Measurements from ENCODE around the gene HGS. TPM values are rescaled to one million over a fixed set of nuclear protein-coding genes. Genes with fewer than 3 reads are reported as not detected.

Gene HGS
- polyA plus RNA-seq, 1 donor from 2014 or later = 81.1 TPM

DNA sequence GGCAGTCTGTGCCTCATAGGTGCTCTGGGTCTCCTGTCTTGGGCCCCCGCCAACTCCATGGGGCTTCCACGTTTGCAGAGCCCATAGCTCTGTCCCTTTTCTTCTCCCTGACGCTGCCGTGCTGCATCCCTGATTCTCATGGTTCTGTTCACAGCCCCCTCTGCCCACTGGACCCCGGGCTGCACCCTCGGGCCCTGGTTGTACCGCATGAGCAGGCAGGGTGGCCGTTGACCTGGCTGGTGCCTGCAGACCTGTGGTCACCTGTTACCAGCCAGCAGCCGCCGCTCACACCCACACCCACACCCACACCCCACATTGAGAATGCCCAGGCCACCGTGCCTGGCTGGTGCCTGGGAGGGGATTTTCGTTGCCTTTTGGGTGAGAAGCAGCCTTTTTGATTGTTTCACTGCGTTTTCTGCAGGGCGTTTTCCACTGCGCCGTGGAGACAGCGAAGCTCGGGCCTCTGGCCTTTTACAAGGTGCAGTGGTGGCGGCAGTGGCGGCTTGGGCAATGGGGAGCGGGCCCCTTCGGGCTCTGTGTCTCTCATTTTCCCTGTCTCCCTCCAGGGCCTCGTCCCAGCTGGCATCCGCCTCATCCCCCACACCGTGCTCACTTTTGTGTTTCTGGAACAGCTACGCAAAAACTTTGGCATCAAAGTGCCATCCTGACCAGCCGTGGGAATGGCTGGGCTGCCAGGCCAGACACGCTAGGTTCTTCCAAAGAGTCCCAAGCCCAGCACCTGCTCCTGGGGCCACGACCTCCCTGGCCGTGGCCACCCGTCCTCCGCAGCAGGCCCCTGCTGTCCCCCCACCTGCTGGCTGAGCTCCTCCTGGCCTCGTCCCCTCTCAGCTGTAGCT lies 35.8 kb downstream of the HGS start (continued):
- TF ChIP-seq CTCF (IDR thresholded peaks at IDR 0.05; ENCODE audit: poor library complexity, severe bottlenecking) = no peak

GRCh38 chr17:81720267-81721071 lies 36.7 kb downstream of the HGS start:
- Histone ChIP-seq H3K4me3 (ENCODE audit: low read length) (no peak overlapping the region), H3K4me2 (ENCODE audit: low read length) (no peak overlapping the region), H3K36me3 (ENCODE audit: insufficient read depth, low read length) (no peaks in the 10 kb centered on the region), H3K9me3 (ENCODE audit: low read length) (no peaks in the 10 kb centered on the region), H3K79me2 (replicated peaks; ENCODE audit: insufficient read depth, low read length) (no peaks in the 10 kb centered on the region), H3K27ac (ENCODE audit: low read length) (no peak overlapping the region), H3K9ac (ENCODE audit: low read length) (no peak overlapping the region), H2AFZ (ENCODE audit: low read depth, low read length) (no peak overlapping the region), H3F3A (ENCODE audit: insufficient read depth, low read length, poor library complexity, severe bottlenecking) (no peaks in the 10 kb centered on the region), H3K9me2 (ENCODE audit: insufficient read depth, low read length) (no peaks in the 10 kb centered on the region), H3K27me3 (ENCODE audit: insufficient read depth, low read depth, low read length) (no peaks in the 10 kb centered on the region), H4K20me1 (ENCODE audit: insufficient read depth) (no peaks in the 10 kb centered on the region)
- no peak for TF ChIP-seq CTCF (IDR thresholded peaks at IDR 0.05; ENCODE audit: poor library complexity, severe bottlenecking)

GRCh38 chr17:81722184-81723120 lies 38.6 kb downstream of the HGS start:
- Histone ChIP-seq H3K4me3 (ENCODE audit: low read length) (no peak overlapping the region), H3K9me2 (ENCODE audit: insufficient read depth, low read length) (no peaks in the 10 kb centered on the region), H3K4me2 (ENCODE audit: low read length) (no peak overlapping the region), H3K79me2 (replicated peaks; ENCODE audit: insufficient read depth, low read length) (no peaks in the 10 kb centered on the region), H3K27ac (ENCODE audit: low read length) (no peak overlapping the region), H3K9ac (ENCODE audit: low read length) (no peak overlapping the region), H3F3A (ENCODE audit: insufficient read depth, low read length, poor library complexity, severe bottlenecking) (no peaks in the 10 kb centered on the region), H2AFZ (ENCODE audit: low read depth, low read length) (no peak overlapping the region), H3K9me3 (ENCODE audit: low read length) (no peaks in the 10 kb centered on the region), H3K36me3 (ENCODE audit: insufficient read depth, low read length) (no peaks in the 10 kb centered on the region), H3K27me3 (ENCODE audit: insufficient read depth, low read depth, low read length) (no peaks in the 10 kb centered on the region), H4K20me1 (ENCODE audit: insufficient read depth) (no peaks in the 10 kb centered on the region)
- no peak for TF ChIP-seq POLR2AphosphoS5 (IDR thresholded peaks at IDR 0.05)
- TF ChIP-seq, protein P1, sequence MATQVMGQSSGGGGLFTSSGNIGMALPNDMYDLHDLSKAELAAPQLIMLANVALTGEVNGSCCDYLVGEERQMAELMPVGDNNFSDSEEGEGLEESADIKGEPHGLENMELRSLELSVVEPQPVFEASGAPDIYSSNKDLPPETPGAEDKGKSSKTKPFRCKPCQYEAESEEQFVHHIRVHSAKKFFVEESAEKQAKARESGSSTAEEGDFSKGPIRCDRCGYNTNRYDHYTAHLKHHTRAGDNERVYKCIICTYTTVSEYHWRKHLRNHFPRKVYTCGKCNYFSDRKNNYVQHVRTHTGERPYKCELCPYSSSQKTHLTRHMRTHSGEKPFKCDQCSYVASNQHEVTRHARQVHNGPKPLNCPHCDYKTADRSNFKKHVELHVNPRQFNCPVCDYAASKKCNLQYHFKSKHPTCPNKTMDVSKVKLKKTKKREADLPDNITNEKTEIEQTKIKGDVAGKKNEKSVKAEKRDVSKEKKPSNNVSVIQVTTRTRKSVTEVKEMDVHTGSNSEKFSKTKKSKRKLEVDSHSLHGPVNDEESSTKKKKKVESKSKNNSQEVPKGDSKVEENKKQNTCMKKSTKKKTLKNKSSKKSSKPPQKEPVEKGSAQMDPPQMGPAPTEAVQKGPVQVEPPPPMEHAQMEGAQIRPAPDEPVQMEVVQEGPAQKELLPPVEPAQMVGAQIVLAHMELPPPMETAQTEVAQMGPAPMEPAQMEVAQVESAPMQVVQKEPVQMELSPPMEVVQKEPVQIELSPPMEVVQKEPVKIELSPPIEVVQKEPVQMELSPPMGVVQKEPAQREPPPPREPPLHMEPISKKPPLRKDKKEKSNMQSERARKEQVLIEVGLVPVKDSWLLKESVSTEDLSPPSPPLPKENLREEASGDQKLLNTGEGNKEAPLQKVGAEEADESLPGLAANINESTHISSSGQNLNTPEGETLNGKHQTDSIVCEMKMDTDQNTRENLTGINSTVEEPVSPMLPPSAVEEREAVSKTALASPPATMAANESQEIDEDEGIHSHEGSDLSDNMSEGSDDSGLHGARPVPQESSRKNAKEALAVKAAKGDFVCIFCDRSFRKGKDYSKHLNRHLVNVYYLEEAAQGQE (IDR thresholded peaks at IDR 0.05; ENCODE audit: borderline replicate concordance) = no peak
- TF ChIP-seq TAF1 (IDR thresholded peaks at IDR 0.05; ENCODE audit: low read depth) = no peak
- TF ChIP-seq SMC3 (conservative IDR thresholded peaks at IDR 0.05; ENCODE audit: poor library complexity) = no peak
- TF ChIP-seq EZH2 (IDR thresholded peaks at IDR 0.05; ENCODE audit: borderline replicate concordance, insufficient read depth, low read length, poor library complexity, severe bottlenecking) = no peak
- TF ChIP-seq RAD21 (conservative IDR thresholded peaks at IDR 0.05) = no peak
- TF ChIP-seq EP300 (conservative IDR thresholded peaks at IDR 0.05; ENCODE audit: poor library complexity, severe bottlenecking) = no peak
- TF ChIP-seq MXI1 (conservative IDR thresholded peaks at IDR 0.05; ENCODE audit: poor library complexity, severe bottlenecking) = no peak
- TF ChIP-seq CTCF (IDR thresholded peaks at IDR 0.05; ENCODE audit: poor library complexity, severe bottlenecking) = no peak
